ENCODE results near the gene MRE11.

DNA sequence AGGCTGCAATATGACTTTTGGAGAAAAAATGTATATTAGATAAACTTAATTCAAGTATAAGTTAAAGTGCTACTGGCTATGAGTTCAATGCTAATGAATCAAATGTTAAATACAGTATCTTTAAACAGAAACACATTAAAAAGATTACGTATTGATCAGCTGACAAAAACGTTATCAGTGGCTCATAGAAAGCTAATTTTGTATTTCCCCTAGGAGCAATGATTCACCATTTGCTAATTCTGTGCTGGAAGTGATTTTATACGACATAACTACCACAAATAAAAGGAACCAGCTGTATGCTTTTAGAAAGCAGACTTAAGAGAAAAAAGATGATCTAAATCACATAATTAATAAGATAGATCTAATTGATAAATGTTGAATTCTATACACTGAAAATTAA, 43.6 kb downstream of the MRE11 start:
- no peak for TF ChIP-seq GATA2 (IDR thresholded peaks at IDR 0.05; ENCODE audit: low read depth, low read length)
- no peak for TF ChIP-seq GATA3 (IDR thresholded peaks at IDR 0.05; ENCODE audit: low read depth, low read length)

Measured in SH-SY5Y (cell line).